Thyroid gland (tissue), 4 donors: ENCODE measurements around the gene C1orf159.

Source experiments
- CTCF ChIP-seq, 6 experiments: fragments of 200-600 bp in 3 of 6; fragments of 450-650 bp in 3 of 6; sonication (generic) in 3 of 6; IDR thresholded peaks; one replicate each; pipeline ENCODE4 v1.5.1; 2016 to 2019; ENCODE audit warnings: antibody characterized with exemption in 6 of 6, mild to moderate bottlenecking in 2 of 6, inconsistent platforms in 1 of 6, moderate library complexity in 1 of 6
- POLR2A ChIP-seq, 2 donors: fragments of 450-650 bp; IDR thresholded peaks; one replicate each; pipeline ENCODE4 v1.6.1; 2017; ENCODE audit warnings: antibody characterized with exemption in 2 of 2, mild to moderate bottlenecking in 2 of 2, moderate library complexity in 1 of 2

GRCh38 chr1:1132956-1133750 lies 17.3 kb upstream of the C1orf159 start:
- TF ChIP-seq CTCF (IDR thresholded peaks at IDR 0.05) = no peak
- no peak for TF ChIP-seq POLR2A (IDR thresholded peaks at IDR 0.05)
